ENCODE measurements around the gene PPP6R2.

GRCh38 chr22:50481440-50482106 lies 138.4 kb downstream of the PPP6R2 start, which contains the start of gene ADM2:
- TF ChIP-seq CTCF (conservative IDR thresholded peaks at IDR 0.05; ENCODE audit: low read length) (no peak), EZH2phosphoT487 (IDR thresholded peaks at IDR 0.05; ENCODE audit: borderline replicate concordance) (no peak)

Data from Loucy (cell line).